ENCODE results near the gene ITGAD.
A peak's percentile ranks its signal among the peaks of the same experiment; 100 is the strongest.

Gene ITGAD

DNA sequence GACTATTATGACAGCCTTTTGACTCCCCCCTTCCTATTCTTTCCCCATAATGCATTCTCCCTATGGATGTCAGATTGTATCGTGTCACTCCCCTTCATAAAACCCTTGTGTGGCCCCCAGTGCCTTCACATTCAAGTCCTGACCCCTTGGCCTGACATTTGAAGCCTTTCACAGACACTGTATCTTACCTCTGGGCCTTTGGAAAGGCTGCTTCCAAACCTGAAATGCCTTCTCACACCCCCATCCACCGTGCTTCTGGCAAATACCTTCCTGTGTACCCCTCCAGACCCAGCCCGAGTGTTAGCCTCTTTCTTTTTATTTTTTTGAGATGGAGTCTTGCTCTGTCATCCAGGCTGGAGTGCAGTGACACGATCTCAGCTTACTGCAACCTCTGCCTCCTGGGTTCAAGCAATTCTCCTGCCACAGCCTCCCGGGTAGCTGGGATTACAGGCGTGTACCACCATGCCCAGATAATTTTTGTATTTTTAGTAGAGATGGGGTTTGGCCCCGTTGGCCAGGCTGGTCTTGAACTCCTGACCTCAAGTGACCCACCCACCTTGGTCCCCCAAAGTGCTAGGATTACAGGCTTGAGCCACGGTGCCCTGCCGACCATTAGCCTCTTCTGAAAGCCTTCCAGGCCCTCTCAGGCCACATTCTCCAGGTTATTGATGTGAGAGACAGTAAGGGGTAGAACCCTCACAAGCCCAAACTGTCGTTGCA is 68.2 kb downstream of the ITGAD start:
- no peak for DNase-seq

DNA sequence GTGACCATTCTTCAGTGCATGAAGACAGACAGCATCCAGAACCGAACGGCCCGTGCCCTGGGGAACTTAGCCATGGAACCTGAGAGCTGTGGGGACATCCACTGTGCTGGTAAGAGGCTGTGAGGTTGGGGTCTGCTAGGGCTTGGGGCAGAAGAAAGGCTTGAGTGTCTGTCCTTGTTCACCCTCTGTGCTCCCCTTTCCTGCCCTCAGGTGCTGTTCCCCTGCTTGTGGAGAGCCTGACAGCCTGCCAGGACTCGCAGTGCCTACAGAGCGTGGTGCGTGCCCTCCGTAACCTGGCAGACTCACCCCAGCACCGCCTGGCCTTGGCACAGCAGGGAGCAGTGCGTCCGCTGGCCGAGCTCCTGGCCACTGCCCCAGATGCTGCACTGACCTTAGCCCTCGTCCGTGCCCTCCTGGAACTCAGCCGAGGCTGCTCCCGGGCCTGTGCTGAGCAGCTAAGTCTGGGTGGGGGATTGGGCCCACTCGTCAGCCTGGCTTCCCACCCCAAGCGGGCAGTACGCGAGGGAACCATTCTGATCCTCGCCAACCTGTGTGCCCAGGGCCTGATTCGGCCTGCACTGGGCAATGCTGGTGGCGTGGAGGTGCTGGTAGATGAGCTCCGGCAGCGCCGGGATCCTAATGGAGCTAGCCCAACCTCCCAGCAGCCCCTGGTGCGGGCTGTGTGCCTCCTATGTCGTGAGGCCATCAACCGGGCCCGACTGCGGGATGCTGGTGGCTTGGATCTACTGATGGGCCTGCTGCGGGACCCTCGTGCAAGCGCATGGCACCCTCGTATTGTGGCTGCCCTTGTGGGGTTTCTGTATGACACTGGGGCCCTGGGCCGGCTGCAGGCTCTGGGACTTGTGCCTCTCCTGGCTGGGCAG is 69.0 kb downstream of the ITGAD start:
- no peak for DNase-seq

DNA sequence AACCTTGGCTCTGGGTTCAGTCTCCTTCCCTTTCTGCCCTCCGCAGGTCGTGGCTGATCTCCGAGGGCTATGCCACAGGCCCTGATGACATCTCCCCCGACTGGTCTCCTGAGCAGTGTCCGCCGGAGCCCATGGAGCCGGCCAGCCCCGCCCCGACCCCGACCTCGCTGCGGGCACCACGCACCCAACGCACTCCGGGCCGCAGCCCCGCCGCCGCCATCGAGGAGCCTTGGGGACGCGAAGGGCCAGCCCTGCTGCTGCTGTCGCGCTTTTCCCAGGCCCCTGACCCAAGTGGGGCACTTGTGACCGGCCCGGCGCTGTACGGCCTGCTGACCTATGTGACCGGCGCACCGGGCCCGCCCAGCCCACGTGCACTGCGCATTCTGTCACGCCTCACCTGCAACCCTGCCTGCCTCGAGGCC is 71.2 kb downstream of the ITGAD start:
- DNase-seq, result no peak

DNA sequence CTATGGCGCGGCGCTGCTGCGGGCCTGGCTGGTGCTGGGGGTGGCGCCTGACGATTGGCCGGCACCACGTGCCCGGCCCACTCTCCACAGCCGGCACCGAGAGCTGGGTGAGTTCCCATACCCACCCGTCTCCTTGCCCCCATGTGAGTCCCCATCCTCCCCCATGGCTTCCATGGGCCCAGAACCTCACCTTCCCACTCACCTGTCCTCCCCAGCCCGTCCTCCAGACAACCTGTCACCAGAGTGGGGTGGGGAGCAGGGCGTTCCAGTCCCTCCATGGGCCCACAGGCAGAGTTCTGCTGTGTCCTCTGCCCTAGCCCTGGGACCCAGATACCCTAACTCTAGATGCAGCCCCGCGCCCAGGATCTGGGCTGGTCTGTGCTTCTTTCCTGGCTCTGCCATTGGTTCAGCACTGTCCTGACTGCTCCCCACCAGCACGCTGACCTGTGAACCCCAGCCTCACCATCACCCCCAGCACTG is 71.7 kb downstream of the ITGAD start:
- no peak for DNase-seq

DNA sequence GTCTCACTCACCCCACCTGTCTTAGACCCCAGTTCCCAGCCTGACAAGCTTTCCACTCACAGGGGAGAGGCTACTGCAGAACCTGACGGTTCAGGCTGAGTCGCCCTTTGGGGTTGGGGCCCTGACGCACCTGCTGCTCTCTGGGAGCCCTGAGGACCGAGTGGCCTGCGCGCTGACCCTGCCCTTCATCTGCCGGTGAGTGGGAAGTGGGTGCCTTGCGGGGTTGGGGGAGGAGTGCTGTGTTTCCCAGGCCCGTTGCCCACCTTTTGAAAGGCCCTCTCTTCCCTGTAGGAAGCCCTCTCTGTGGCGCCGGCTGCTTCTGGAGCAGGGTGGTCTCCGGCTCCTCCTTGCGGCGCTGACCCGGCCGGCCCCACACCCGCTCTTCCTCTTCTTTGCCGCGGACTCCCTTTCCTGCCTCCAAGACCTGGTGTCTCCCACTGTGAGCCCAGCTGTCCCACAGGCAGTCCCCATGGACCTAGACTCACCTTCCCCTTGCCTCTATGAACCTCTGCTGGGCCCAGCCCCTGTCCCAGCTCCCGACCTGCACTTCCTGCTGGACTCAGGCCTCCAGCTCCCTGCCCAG is 72.7 kb downstream of the ITGAD start:
- DNase-seq, result no peak

DNA sequence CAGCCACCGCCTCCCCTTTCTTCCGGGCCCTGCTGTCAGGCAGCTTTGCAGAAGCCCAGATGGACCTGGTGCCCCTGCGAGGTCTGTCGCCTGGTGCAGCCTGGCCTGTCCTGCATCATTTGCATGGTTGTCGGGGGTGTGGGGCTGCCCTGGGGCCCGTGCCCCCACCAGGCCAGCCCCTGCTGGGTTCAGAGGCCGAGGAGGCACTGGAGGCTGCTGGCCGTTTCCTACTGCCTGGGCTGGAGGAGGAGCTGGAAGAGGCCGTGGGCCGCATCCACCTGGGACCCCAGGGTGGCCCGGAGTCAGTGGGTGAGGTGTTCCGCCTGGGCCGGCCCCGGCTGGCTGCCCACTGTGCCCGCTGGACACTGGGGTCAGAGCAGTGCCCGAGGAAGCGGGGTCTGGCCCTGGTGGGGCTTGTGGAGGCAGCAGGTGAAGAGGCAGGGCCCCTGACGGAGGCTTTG is 73.3 kb downstream of the ITGAD start:
- no peak for DNase-seq

DNA sequence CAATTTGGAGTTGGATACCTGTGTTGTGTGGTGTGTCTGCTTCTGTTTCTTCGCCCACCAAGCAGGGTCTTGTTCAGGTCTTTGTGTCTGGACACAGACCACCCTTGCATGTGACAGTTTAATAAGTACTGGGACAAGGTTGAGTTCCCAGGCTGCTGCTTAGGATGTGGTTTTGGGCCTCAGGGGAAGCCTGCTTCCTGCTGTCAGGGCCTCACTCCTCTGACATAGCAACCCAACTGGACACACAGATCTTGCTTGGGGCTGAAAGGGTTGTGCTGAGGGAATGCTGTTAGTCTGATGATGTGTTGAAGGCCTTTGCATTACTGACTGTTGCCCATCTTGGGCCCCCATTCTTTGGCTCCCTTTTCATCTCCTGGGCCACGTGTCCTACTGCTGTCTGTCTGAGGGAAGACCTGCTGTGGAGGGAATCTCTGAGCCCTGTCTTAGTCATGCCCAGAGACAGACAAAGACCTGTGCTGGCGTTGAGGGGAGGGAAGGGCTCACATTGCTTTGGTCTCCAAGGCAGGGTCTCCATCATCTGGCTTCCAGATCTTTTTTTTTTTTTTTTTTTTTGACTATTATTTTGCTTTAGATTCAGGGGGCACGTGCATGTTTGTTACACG is 74.1 kb downstream of the ITGAD start:
- no peak for DNase-seq

DNA sequence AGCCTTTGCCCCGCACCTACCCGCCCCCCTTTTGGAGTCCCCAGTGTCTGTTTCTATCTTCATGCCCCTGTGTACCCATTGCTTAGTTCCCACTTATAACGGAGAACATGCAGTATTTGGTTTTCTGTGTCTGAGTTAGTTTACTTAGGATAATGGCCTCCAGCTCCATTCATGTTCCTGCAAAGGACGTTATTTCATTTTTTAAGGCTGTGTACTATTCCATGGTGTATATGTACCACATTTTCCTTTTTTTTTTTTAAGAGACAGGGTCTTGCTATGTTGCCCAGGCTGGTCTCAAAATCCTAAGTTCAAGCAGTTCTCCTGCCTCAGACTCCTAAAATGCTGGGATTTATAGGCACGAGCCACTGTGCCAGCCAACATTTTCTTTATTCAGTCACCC is 74.7 kb downstream of the ITGAD start:
- DNase-seq, result no peak

- no peak for DNase-seq
Measured at GRCh38 chr16:31470615-31471014, 77.5 kb downstream of the ITGAD start.

DNA sequence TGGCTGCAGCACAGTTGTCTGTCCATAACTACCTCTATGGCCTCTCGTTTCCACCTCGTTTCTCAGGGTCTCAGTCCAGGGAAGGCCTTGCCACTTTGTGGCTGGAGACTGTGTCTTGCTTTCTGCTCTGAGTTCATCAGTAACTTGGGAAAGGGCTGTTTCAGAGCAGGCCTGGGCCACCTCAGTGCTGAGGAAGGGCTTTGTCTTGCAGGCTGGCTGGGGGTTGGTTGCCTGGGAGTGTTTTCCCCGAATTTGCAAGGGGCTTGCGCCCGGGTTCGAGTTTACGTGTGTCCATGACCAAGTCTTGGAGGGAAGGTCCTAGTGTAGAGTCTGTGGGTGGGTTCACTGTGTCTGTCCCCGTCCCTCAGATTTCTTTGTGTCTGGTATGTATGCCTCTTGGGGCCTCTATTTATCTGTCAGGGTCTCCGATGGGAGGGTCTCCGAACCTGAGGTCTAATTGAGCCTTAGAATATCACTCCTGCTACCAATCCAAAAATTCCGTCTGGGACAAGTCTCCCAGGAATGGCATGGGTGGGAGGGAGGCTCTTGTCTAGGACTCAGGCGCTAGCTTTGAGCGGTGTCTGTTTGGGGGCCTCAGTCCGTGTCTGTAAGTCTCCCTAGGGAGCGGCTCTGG is 78.2 kb downstream of the ITGAD start:
- no peak for DNase-seq

- DNase-seq, result peak; percentile 87
Measured at GRCh38 chr16:31471875-31472708, 79.0 kb downstream of the ITGAD start, which contains the start of gene TGFB1I1. Gene TGFB1I1 (plus strand): TSS chr16:31472152. CDS start chr16:31472189, 37 bp downstream.

GRCh38 chr16:31472709-31473203 is 79.6 kb downstream of the ITGAD start:
- DNase-seq, result peak; percentile 89

DNA sequence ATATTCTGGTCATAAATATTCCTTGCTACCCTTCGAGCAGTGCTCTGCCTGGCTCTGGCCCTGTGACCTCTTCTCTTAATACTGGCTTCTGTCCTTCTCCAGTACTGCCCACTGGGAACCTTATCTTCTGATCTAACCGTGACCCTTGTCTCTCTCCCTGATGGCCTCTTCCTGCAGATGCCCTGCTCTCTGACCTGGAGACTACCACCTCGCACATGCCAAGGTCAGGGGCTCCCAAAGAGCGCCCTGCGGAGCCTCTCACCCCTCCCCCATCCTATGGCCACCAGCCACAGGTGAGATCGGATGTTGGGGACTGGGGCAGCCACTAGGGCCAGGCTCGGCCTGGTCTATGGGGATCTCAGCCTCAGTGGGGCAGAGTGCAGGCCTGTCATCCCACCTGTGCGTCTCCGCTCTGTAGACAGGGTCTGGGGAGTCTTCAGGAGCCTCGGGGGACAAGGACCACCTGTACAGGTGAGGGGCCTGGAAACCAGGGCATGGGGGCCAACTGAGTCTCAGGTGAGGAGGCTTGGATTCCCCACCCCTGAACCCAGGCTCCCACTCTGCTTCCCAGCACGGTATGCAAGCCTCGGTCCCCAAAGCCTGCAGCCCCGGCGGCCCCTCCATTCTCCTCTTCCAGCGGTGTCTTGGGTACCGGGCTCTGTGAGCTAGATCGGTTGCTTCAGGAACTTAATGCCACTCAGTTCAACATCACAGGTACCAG is 80.3 kb downstream of the ITGAD start:
- no peak for DNase-seq

GRCh38 chr16:31474173-31474714 is 81.1 kb downstream of the ITGAD start:
- no peak for DNase-seq

GRCh38 chr16:31474773-31475738 is 81.9 kb downstream of the ITGAD start:
- DNase-seq, result no peak

DNA sequence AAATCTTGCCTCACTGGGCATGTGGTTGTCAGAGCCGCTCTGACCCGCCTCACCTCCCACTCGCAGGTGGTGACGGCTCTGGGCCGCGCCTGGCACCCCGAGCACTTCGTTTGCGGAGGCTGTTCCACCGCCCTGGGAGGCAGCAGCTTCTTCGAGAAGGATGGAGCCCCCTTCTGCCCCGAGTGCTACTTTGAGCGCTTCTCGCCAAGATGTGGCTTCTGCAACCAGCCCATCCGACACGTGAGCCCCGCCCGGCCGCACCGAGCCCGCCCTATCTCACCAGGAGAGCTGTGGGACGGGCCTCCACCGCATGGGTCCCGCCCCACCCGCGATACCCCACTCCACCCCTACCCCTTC is 82.8 kb downstream of the ITGAD start:
- no peak for DNase-seq
